NAMALWA (cell line): ENCODE data around the gene CEP112.

Experiments
- DNase-seq: peaks from one replicate; pipeline ENCODE4 v3.0.0-alpha.2; 2015; ENCODE audit warnings: low spot score

The CEP112 gene

GRCh38 chr17:66191593-66192377 is at the start of gene CEP112:
TSS of gene CEP112 (minus strand) at chr17:66192133.
- peak; percentile 94 for DNase-seq

DNA sequence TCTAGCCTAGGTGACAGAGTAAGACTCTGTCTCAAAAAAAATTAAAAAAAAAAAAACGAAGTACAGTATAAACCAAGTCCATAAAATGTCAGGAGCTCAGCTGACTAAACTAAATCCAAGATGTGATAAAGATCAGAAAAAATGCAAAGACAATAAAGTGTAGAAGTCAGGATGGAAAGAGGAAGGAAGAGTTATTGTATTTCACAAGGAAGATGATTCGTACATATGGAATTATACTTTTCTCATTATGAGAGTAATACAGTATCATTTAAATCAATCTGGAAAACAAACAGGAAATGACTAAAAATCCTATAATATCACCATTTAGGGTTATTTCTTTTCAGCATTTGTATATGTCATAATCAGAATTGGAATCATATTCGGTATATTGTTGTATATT is 48.7 kb upstream of the CEP112 start:
- no peak for DNase-seq

GRCh38 chr17:66240013-66240412 is 48.1 kb upstream of the CEP112 start:
- DNase-seq, result no peak

DNA sequence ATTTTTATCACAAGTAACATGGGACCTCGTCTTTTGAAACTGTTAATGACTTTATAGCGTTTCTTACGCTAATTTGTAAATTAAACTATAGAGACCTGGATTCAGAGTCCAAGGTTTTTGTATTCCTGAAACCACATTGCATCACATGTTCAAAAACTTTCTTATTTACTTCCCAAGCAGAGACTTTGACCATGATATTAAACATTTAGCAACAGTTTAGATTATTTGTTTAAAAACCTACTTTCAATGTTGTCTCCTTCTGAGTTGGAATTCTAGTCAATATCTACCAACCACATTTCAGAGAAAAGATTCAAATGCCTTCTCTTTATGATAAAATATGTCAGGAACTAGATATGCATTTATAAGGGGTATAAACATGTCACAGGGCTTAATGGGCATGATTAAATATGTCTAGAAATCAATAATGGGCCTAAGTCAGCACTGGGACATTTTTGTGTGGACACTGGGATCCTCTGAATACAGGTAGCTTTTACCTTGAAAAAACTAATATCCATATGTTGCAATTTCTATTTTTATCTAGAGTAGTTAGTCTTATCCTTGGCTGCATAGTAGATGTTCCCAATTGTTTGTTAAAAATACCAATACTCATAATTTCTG is 43.6 kb upstream of the CEP112 start:
- no peak for DNase-seq

DNA sequence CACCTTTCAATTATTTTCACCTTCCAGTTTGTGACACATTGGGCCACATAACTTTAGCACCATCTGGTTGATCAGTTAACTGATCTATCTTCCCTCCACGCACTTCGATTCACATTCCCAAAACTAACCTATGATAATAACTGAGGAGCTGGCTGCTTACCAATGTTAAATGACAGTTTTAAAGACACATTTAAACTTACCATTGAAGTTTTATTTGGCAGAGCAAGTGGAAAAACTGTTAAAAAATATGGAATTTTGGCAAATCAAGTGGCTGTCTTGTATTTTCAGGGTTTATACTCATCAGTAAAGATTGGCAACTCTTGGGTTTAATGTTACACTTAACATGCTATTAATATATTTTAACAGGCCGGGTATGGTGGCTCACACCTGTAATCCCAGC is 42.7 kb upstream of the CEP112 start:
- DNase-seq, result no peak

- DNase-seq, result no peak
Observed at GRCh38 chr17:66233023-66233753, 41.3 kb upstream of the CEP112 start.

GRCh38 chr17:66230922-66231591 is 39.1 kb upstream of the CEP112 start:
- no peak for DNase-seq

DNA sequence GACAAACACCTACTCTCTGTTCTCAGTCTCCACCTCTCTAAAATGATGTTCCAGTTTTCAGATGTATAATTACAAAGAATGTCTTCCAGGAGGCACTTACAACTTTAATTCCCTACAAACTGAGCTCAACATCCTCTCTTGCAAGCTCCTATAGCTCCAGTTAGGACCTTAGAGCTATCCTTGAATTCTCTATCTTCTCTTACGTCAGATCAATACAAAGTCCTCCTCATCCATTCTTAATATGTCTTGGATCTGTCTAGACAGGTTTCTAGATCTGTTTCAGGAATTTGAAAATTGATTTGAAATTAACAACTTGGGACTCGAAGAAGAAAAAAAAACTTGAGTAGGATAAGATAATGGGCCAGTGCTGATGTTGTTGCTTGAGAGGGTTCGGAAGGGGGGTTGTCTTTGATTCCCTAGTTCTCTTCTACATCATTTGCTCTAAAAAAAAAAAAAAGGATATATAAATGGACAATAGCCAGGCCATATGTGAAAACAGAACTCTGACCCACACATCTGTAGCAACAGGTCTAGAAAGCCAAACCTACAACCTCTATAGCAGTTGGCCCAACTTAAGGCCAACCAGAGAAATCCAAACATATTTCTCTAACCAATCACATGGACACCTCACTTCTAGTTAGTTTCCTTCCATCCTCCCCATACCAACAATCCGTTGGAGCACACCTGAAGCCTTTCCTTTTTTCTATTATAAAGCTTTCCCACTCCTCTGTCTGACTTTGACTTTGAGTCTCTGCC is 38.0 kb upstream of the CEP112 start:
- DNase-seq, result no peak

DNA sequence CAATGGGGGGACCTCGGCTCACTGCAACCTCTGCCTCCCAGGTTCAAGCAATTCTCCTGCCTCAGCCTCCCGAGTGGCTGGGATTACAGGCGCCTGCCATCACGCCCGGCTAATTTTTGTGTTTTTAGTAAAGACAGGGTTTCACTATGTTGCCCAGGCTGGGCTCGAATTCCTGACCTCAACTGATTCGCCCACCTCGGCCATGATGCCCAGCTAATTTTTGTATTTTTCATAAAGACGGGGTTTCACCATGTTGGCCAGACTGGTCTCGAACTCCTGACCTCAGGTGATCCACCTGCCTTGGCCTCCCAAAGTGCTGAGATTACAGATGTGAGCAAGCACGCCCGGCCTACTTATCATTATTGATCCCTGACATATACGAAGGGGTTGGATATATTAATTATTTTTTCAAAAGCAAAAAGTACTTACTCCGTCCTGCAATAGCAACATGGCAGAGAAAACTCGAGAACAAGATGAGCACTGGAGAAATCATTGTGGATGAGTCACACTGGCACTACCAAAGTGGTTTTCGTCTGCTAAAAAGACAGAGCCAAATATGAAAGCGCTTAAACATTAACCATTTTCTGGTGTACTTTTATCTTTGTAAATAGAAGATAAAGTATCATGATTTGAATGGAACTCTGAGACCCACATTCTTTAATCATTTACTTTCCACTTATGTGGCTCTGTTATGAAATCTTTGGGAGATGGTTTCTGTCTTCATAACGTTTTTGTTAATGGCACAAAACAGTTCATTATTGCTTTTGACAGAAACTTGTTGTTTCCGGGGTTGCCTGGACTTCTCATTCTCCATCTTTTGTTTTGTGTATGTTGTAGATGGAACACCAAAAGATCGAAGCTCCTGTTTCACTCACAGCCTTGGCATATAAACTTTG is 37.2 kb upstream of the CEP112 start, which contains the start of gene APOH:
Gene APOH, minus strand, starts transcription at position 529 of the 896 bp plus-strand sequence. Its CDS starts 36 bp downstream, at position 493.
- DNase-seq, result no peak

DNA sequence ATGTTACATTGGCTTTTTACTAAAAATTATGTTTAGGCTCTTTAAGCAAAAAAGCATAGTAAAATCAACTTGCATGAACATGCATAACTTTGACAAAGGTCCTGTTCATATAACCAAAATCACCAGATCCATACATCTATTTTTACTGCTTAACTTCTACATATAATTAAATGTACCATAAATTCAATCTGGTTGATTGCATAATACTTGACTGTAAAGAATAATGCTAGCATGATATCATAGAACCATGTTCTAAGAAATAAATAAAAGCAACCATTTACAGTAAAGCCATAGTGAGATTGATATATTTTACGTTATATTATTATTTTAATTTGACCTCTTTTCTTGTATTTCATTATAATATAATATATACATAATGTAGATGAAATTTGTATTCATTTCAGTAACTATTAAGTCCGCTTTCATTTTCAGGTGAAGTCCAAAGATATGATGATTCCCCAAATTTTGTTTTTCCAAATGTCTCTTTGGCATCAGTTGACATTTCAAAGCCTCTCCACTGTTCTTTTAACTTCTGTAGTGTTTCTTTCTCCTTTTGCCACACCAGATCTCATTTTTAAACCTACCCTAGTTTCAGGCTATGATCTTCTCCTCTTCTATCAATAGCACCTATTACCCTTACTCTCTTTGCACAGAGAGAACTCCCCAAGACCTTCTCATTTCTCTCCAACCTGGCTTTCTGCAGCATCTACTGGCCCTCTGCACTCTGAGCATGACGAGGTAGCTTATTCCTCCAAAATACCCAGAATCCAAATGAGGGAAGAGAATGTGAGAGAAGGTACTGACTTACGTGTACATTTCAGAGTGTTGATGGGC is 35.5 kb upstream of the CEP112 start:
- no peak for DNase-seq

GRCh38 chr17:66222798-66223350 is 30.9 kb upstream of the CEP112 start:
- DNase-seq, result no peak

DNA sequence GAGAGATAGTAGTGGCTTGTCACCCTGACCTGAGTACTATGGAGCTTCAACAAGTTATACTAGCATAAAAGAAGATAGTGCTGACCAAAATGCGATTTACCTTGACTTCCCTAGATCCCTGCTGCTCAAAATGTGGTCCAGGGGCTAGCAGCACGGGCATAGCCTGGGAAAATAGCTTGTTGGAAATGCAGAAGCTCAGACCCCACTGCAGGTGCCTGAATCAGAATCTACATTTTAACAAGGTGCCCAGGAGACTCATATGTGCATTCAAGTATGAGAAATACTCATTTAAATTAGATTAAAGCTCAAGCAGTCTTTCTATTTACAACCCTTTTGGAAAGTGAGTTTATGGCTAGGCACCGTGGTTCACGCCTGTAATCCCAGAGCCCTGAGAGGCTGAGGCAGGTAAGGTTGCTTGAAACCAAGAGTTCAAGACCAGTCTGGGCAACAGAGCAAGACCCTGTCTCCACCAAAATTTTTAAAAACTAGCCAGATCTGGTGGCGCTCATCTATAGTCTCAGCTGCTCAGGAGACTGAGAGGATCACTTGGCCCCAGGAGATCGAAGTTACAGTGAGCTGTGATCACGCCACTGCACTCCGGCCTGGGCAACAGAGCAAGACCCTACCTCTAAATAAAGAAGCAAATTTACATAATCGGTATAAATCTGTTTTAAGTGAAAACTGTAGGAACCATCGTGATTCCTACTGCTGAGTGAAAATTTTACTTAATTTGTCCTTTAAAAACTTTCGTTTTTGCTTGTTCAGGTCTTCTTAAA is 30.0 kb upstream of the CEP112 start:
- DNase-seq, result no peak

DNA sequence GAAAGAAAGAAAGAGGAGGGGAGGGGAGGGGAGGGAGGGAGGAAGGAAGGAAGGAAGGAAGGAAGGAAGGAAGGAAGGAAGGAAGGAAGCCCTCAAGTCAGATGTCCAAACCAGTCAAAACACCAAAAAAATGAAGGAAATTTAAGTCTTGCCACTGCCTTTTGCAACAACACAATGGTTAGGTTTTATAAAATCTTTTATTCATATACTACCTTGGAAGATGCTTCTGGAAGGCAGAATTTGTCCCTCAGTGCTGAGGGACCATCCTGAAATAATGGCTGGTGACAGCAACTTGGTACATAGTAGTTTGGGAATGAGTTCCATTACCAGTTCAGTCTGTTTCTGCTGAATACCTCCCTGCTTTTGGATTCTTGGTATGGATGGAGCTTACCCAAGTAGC is 29.4 kb upstream of the CEP112 start:
- no peak for DNase-seq

- DNase-seq, result no peak
Observed at GRCh38 chr17:66220079-66220835, 28.3 kb upstream of the CEP112 start.

DNA sequence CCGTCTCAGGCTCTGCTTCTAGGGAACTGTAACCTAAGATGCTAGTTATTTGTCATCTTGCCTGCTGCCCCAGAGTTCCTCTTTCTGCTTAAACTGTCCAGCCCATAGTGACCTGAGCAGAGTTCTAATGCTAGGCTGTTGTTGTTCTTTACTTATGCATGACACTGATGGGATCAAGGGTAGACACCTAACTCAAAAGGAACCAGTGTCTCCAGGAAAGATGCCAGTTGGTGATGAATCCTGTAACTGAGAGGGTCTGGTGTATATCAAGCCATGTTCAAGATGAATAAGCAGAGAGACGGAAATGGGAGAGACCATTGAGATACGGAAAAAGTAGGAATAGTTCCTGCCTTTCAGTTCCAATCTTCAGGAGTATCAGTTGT is 23.6 kb upstream of the CEP112 start:
- DNase-seq, result no peak

DNA sequence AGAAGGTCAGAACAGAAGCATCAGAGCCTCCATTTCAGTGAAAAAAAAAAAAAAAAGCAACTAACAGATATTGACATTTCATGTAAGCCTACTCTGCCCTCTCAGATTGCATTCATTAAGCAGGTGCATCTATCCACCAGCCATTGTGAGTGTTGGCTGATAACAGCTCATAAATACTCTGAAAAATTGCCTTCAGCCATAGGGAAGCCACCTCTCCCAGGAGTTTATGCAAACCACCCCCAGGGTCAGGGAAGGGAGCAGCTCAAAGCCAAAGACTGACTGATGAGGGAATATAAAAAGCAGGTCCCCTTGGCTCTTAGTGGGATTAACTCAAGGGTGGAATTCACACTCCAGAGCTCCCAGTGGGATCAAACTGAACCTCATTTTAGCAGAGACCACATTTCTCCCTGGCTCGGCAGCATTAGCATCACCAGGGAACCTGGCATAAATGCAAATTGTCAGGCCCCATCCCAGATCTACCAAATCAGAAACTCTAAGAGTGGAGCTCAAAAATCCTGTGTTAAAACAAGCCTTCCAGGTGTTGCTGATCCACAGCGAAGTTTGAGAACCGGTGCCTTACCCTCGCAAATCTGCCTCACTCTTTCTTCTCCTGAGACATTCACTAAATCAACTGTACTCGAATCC is 23.1 kb upstream of the CEP112 start:
- DNase-seq, result no peak

DNA sequence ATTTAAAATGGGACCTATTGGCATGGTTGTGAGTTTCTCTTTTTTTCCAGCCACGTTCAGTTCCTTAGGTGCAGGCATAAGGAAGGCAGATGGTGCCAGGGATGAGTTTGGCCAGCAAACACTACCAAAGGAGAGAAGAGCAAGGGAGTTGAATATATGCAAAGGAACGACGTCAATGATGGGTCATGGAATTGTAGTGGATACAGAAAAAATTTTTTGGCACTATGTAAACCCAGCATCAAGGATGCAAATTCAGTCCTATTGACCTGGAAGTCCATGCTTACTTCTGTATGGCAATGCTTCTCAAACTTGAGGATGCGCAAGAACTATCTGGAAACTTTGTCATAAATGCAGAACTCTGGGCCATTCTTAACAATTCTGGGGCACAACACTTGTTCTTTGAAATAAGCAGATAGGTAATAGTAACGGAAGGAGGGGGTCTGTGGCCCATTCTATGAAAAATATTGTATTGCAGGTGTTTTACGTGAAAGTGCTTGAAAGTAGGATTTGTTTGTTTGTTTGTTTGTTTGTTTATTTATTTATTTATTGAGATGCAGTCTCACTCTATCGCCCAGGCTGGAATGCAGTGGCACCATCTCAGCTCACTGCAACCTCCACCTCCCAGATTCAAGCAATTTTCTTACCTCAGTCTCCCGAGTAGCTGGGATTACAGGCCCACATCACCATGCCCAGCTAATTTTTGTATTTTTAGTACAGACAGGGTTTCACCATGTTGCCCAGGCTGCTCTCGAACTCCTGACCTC is 19.3 kb upstream of the CEP112 start:
- no peak for DNase-seq
